ENCODE results near the gene SRP72.

DNA sequence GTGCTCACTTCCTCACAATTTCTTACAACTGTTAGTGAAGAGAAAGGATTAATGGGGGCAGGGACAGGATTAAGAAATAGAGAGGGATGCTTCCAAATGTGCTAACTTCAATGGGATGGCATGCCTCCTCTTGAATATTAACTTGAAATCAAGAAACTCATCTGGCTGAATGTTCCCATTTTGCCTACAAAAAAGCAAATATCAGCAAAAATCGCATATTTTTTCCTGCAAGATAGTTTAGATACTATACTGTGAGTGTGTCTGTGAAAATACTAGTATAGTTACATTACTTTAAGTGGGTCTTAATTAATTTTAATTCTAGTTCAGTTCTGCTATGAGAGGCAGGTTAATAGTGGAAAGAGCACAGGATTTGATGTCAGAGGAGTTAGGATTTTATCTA is 26.4 kb upstream of the SRP72 start:
- no peak for TF ChIP-seq POLR2A (IDR thresholded peaks at IDR 0.05)
- TF ChIP-seq CTCF (IDR thresholded peaks at IDR 0.05): no peak

Measured in body of pancreas (tissue), 4 donors.